Measurements from ENCODE around the gene CDCA8. TPM values are rescaled to one million over a fixed set of nuclear protein-coding genes. Genes with fewer than 3 reads are reported as not detected.

Gene CDCA8
- total RNA-seq, 1 donor from 2014 or later = 1.2 TPM

DNA sequence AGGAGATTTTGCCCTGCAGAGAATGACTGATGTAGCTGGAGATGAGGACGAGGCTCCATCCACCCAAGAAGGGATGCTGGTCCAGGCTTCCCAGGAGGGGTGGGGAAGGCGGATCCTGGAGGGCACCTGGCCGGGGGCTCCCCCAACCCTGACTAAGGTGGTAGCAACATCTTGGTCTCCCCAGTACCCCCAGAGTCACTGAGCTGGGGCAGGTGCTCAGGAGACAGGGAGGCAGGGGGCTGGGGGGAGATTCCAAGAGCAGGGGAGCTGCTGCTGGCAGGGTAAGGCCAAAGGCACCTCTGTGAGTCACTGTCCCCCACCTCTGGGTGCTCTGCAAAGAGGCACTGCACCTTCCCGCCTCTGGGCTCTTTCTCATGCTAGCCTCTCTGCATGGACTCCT, 24.0 kb downstream of the CDCA8 start:
- DNase-seq (ENCODE audit: low spot score) = no peak

DNA sequence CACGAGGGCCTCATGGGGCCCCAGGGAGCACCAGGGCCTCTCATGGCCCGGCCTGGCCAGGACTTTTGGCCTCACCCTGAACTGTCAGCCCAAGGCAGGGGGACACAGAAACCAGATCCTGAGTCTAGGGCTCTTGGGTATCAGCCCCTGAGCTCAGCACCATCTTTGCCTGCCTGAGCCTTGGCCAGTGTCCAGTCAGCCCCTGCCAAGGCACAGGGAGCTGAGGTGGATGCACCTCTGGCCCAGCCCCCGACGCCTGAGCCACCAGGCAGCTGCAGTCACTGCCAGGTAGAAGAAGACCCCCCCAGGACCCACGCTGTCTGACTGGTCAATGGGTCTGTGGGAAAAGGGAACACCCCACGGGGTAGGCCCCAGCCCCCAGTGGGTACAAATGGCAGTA, 25.3 kb downstream of the CDCA8 start:
- no peak for DNase-seq (ENCODE audit: low spot score)

DNA sequence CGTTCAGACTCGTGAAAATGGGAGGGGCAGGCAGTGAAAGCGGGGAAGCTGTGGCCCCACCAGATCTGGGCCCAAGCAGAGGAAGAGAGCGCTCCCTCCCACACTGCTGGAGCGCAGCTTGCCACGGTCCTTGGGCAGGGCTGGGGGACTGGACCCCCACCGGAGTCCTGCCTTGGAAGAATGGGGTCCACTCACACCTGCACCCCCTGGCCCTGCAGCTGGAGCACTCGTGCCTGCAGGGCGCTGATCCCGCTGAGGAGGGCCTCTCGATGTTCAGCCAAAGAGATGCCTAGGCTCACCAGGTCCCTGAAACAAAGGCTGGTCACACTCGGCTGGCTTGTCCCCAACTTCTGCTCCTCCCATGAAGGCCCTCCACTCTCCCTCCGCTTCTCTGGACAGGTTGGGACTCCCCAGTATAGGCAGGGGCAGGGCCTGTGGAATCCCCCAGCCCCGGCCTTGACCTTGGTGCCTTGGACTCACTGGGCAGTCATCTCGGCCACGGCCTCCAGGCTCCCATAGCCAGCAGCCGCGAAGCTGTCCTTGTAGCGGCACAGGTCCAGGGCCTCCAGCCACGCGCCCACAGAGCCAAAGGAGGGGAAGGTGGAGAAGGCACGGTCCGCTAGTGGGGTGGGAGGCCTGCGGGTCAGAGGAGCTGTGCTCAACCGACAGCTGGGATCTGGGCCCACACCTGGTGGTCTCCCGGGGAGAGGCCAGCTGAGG, 26.0 kb downstream of the CDCA8 start:
- DNase-seq (ENCODE audit: low spot score) = no peak

DNA sequence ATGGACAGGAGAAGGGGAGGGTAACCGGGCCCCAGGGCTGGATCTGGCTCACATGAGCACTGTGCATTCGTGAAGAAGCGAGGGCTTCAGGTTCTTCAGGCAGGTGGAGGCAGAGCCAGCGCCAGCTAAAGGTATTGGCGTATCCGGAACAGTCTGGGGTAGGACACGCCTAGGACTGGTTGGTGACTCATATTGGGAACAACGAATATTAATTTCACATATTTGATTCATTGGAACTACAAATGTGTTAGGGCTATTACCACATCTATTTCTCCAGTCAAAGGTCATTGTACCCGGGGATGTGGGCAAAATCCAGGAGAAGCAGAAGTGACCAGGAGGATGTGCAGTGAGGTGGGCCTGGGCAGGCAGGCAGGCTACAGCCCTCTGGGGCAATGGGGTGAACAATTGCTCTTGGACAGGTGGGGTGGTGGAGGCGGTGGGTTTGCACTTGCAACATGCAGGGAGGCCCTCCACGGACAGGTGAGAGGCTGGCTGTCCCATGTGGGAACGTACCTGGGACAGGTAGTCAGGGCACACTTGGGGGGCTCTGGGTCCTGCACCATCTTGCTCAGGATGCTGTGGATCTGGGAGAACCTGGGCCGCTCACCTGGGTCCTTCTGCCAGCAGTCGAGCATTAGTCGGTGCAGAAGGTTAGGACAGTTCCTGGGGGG, 26.7 kb downstream of the CDCA8 start:
- DNase-seq (ENCODE audit: low spot score) = no peak

DNA sequence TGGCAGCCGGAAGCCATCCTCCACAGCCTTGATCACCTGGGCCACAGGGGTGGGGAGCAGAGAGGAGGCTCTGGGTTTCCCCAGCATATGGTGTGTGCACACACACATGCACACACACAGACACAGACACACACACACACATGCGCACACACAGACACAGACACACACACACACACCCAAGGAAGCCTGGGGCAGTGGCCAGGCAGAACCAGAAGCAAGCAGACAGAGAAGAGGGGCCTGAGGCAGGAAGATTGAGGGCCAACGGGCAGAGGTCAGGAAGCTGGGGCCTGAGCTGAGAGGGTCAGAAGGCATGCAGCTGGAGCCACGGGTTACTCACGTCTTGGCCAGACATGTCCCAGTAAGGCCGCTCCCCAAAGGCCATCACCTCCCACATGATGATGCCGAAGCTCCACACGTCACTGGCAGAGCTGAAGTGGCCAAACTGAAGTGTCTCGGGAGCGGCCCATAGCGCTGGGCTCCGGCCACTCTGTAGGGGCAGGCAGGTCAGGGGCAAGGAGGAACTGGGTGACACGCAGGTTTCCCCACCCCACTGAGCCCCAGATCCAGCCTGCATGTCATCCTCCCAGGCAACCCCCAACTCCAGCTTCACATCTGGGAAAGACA, 27.4 kb downstream of the CDCA8 start:
- DNase-seq (ENCODE audit: low spot score) = no peak

DNA sequence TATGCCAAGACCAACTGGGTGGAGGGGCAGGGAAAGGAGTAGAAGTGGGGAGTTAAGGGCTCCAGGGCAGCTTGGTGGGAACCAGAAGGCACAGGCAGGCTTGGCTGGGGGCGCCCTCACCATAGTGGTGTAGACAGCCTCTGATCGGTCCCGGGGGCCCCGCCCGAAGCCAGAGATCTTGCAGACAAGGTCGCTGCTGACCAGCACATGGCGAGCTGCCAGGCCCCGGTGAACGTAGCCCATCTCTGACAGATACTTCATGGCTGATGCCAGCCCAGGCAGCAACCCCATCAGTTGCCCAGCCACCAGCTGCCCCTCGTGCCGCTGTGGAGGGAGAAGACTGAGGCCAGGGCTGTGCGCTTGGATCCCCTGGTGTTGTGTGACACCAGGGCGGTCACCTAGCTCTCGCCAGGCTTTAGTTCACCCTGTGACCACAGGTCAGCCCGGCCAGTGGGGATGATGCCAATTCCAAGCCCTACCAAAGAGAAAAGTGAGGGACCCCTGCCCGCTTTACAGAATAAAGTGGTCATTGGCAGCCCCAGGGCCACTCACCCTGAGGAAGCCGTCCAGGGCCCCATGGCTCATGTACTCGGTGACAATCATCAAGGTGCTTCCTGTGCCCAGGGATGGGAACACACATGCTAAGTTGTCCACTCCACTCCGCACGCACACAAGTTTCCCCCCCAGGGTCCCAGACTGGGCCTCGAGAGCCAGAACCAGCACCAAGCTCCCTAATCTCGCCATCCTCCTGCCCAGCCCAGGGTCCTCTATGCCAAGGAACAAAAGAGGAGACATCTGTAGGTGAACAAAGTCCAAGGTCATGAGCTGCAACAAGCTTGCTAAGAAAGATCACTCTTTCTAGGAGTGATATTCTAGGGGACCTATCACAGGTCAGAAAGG, 28.2 kb downstream of the CDCA8 start:
- DNase-seq (ENCODE audit: low spot score) = no peak

DNA sequence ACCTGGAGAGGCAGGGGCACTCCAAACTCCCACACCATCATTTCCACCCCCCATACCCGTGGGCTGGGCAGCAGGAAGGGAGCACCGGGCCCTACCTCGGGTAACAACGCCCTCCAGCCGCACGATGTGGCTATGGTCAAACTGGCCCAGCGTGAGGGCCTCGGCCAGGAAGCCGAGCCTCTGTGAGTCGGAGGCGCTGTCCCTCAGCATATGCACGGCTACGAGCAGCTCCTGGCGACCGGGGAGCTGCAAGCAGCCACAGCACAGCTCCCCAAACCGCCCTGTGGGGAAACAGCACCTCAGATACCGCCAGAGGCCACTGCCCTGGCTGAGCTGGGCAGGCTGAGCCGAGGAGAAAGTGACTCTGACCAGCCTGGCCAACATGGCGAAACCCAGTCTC, 29.2 kb downstream of the CDCA8 start:
- no peak for DNase-seq (ENCODE audit: low spot score)

DNA sequence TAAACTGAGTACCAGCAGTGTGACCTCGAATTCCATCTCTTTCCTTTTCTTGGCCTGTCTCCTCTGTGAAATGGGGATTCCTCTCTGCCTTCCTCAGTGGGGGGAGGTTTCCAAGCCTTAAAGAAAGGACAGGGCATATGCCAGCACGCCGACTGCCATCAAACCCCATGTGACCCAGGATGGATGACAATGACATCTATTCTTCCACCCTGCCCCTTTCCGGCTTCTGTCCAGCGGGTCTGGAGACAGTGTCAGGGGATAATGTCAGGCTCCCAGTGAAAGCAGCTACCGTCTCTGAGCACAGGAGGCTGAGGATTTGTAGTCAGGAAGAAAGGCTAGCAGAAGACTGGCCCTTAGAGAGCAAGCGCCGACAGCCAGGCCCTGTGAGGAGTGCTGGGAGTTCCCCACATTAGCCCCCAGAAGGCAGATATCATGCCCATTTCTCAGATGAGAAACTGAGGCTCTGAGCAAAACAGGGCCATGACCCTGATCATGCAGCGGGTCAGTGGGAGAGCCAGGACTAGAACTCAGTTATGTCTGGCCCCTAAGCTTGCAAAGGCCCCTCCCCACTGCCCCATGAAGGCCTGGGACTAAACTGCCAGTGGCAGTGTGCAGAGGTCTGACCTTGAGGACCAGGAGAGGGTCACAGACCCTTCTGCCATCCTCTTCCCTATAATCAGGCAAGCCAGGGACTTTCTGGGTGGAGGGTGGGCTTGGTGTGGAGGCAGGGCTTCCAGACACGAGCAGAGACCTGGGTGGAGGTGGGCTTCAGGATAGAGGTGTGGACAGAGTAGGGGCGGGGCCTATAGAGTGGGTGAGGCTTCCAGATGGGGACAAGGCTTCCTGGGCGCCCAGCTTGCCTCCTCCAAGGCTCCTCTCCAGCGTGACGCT, 30.1 kb downstream of the CDCA8 start:
- DNase-seq (ENCODE audit: low spot score) = no peak

DNA sequence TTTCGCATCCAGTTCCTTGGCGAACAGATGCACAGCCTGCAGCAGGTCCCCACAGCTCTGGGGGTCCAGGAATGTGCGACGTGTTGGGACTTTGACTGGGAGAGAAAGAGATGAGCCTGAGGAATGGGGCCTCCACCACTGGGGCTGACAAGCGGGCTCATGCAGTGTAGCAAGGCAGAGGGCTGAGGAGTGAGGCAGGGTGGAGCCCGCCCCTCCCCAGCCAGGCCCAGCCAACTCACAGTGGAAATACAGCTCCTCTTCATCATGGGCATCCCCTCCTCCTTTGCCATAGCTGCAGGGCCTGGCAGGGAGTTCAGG, 30.7 kb downstream of the CDCA8 start:
- DNase-seq (ENCODE audit: low spot score) = no peak

DNA sequence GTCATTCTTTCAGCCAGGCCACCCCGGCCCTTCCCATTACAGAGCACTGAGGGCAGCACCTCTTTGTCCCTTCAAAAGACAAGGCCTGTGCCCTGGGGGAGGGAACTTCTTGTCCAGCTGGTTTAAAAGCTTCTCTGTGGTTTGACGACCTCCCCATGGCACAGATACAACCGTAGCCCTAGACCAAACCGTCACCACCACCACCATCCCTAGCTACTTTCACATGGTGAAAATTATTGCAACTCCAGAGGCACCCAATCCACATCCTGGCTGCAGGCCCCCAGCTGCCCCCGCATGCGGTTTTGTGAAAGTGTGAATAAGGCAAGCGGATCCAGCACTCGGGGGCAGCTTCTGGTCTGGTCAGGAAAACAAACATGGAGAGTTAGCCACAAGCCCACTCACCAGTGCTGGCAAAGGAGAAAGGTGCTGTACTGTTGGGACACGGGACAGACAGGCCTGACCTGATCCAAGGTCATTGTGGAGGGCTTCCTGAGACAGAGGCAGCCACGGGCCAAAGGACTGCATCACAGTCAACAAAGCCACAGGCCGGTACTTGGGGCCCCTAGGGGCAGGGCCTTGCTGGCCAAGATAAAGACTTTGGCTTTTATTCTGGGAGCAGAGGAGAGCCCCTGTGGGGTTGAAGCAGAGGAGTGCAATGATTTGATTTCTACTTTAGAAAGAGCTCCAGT, 31.2 kb downstream of the CDCA8 start:
- DNase-seq (ENCODE audit: low spot score) = no peak

DNA sequence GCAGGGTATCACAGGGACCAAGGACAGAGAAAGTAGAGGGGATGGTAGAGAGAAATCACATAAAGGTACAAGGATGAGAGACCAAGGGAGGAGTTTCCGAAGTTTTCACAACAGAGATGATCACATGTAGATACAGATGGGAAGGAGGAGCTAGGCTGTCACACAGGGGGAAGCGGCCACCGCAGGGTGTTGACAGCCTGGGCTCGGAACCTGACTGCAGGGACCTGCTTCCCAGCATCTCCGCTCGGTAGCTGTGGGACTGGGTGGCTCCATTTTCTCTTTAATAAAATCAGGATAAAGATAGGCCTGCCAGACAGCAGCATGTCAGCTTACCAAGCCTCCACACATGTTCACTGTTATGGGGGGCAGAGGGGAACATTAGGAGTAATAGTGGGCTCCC, 32.3 kb downstream of the CDCA8 start:
- DNase-seq (ENCODE audit: low spot score) = no peak

DNA sequence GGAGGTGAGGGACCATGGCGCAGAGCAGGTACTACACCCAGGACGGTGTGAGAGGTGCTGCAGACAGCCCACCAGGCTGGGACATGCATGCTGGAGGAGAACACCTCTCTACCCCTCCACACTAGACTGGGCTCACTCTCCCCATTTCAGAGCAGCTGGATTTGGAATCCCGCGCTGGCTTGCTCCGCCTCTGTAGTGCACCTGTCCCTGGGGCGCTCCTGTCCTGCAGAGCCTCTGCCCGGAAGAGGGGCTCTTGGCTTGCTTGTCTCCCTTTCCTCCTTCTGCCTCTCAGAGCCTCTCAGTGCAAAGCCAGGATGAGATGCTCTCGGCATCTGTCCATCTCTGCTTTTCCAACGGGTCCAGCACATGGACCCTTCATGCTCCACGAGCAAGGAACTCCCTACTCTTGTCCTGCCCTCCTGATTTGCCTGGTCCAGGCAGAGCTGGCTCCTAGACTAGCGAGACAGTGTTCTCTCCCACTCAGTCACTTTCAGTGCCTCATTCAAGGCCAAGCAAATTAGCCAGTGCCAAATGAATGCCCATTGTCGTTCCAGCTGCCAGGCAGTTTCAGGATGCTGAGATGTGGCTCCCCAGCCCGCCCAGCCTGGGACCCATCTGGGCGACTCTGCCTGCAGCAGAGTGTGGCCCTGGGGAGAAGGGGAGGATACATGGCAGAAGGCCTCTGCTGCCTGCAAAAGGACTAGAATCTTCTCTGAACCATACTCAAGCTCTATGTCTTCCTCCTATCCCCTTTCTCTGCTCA, 33.7 kb downstream of the CDCA8 start:
- no peak for DNase-seq (ENCODE audit: low spot score)

DNA sequence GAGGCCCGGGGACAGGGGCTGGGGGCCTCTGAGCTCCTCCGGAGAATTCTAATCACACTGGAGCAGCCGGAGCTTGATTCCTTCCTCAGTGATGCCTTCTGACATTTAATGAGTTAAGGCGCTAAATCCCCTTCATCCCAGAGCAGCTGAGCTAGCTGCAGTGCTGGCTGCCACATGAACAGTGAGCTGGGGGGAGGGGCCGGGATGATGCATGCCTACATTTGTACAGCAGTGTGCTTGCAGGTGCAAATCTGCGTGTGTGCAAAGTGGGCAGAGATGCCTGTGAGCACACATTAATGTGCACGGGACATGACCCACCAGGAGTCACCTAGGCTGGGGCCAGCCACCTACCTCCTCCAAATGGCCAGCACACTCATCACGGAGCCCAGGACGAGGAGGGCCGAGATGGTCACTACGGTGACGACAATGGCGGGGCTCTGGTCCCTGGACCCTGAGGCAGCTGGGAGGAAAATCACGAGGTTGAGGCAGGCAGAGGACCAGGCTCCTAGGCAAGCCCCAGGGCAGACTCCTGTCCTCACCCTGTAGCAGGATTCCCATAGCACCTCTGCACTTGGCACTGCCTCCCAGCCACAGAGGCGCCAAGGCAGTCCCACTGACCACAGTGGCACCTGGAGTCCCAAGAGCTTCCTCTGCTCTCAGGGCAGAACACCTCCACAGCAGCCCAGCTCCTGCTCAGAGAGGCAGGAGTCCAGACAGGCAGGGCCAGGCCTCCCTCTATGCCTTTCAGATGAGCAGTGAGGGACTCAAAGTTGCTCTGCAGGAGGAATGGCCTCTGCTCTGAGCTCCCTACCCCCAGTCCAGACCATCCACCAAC, 34.7 kb downstream of the CDCA8 start:
- DNase-seq (ENCODE audit: low spot score) = no peak

DNA sequence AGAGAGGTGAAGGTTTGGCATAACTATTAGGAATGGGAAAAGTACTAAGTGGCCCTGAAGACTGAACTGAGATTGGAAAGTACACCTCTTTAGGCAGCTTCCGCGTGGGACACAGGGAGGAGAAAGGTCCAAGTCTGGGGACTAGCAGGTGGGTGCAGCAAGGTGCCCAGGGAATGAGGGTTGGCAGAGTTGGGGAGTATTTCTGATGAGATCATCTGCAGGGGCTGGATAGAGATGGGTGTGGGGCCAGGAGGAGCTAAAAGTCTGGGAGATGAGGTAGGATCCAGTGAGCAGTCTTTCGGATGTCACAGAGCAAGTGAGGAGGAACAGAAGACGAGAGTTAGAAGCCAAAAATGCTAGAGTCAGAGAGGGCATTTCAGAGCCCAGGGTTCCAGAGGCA, 36.1 kb downstream of the CDCA8 start:
- no peak for DNase-seq (ENCODE audit: low spot score)

DNA sequence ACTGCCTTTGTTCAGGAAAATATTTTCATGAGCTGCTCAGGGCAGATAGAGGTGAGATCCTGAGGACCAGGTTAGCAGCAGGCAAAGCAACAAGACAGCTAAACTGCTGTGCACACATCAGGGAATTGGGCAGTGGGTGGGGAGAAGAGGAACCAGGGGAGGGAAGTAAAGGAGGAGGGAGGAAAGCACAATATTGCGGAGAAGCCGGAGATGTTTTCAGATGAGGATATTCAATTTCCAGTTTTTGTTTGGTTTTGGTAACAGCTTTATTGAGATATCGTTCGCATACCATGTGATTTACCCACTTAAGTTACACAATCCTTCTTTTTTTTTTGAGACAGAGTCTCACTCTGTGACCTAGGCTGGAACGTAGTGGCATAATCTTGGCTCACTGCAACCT, 38.1 kb downstream of the CDCA8 start:
- DNase-seq (ENCODE audit: low spot score) = no peak

DNA sequence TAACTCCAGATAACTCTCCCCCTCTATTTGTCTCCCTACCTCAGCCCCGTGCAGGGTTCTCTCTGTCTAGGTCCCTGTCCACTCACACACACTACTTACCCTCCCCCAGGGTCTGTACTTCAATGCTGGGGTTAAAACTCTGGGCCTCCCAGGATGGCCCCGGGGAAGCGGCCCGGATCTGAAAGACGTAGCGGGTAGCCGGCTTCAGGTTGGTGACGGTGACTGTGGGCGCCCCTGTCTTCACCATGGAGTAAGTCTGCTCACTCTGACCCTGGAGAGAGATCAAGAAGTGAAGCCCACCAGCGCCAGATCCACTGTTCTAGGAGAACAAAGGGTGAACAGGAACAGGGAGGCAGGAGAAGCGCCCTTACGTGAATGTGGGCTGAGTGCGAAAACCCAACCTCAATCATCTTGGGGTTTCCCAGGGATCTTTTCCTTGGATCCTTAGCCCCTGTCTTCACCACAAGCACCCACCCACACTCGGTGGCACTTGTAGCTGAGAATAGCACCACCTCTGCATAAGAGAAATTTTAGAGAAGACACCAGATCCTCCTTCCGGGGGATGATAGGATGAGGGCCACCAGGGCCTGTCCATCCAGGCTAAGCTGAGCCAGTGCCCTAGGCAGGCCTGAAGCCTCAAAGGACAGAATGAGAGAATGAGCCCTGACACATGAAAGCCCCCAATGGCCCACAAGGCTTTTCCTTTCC, 39.1 kb downstream of the CDCA8 start:
- DNase-seq (ENCODE audit: low spot score) = no peak

DNA sequence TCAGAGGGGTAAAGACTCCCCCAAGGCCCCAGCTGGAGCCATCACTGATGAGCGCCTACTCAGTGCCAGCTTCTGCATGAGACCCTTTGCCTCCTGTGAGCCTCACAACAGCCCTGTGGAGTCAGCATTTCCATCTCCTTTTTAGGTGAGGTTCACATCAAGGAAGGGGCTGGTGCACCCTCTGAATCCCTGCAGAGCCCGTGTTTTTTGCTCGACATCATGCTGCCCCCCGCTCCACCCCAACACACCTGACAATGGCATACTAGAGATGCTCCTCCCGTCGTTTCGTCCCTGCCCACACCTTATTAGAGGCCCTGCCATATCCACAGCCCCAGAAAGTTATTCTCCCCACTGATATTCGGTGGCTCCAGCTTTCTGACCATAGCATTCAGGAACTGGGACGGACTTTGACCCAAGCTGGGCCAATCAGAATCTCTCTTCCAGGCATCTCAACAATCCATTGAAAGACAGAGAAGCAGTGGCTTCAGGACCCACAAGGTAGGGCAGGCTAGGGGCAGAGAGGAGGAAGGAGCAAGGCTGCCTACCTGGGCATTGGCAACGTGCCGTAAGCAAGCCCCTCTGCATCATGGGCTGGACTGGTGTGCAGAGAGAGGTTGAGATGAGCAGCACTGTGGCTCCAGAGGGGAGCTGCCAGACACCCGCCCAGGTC, 39.9 kb downstream of the CDCA8 start:
- no peak for DNase-seq (ENCODE audit: low spot score)
